Uterus (tissue), 2 donors: Measurements from ENCODE around the gene DYNLT2B.

Experiments used
- POLR2A ChIP-seq, 2 donors: fragments of 450-650 bp; IDR thresholded peaks; one replicate each; pipeline ENCODE4 v1.6.1; 2016; ENCODE audit warnings: antibody characterized with exemption in 2 of 2, mild to moderate bottlenecking in 1 of 2, moderate library complexity in 1 of 2
- TF ChIP-seq, protein P1 (sequence below), 4 experiments: fragments of 200-600 bp in 2 of 4; fragments of 450-650 bp in 2 of 4; sonication (generic) in 2 of 4; IDR thresholded peaks; one replicate each; pipeline ENCODE4 v1.5.1; 2016 to 2019; ENCODE audit warnings: antibody characterized with exemption in 4 of 4, mild to moderate bottlenecking in 2 of 4, moderate library complexity in 1 of 4

DNA sequence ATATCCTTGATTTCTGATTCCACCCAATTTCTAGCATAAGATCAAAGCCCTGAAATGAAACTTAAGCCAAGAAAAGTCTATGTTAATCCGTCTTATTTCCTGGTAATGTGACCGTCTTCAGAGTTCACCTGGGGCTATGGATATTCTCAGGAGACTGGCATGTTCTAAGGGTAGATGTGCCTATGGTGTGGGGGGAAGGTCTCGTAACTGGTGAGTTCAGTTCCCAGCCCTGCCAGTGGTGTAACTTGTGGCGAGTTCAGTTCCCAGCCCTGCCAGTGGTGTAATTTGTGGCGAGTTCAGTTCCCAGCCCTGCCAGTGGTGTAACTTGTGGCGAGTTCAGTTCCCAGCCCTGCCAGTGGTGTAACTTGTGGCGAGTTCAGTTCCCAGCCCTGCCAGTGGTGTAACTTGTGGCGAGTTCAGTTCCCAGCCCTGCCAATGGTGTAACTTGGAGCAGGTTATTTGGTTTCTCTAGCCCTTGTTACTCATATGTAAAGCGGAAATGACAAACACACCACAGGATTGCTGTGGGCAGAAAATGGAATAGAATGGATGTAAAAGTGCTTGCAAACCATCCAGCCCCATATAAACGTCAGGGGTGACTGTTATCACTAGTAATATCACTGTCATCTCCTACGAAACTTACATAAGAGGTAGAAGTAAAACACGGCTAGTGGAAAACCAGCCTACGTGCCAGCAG is 71.3 kb downstream of the DYNLT2B start:
- TF ChIP-seq, protein P1, sequence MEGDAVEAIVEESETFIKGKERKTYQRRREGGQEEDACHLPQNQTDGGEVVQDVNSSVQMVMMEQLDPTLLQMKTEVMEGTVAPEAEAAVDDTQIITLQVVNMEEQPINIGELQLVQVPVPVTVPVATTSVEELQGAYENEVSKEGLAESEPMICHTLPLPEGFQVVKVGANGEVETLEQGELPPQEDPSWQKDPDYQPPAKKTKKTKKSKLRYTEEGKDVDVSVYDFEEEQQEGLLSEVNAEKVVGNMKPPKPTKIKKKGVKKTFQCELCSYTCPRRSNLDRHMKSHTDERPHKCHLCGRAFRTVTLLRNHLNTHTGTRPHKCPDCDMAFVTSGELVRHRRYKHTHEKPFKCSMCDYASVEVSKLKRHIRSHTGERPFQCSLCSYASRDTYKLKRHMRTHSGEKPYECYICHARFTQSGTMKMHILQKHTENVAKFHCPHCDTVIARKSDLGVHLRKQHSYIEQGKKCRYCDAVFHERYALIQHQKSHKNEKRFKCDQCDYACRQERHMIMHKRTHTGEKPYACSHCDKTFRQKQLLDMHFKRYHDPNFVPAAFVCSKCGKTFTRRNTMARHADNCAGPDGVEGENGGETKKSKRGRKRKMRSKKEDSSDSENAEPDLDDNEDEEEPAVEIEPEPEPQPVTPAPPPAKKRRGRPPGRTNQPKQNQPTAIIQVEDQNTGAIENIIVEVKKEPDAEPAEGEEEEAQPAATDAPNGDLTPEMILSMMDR (IDR thresholded peaks at IDR 0.05) = no peak
- TF ChIP-seq POLR2A (IDR thresholded peaks at IDR 0.05) = no peak
